Bone marrow (tissue), 2 donors: ENCODE data around the gene TBC1D24.
A peak's percentile ranks its signal among the peaks of the same experiment; 100 is the strongest.

Experiments used
- DNase-seq, 2 donors: peaks; one replicate each; lab custom pipeline; 2025; lab: John Stamatoyannopoulos, UW

Gene TBC1D24

DNA sequence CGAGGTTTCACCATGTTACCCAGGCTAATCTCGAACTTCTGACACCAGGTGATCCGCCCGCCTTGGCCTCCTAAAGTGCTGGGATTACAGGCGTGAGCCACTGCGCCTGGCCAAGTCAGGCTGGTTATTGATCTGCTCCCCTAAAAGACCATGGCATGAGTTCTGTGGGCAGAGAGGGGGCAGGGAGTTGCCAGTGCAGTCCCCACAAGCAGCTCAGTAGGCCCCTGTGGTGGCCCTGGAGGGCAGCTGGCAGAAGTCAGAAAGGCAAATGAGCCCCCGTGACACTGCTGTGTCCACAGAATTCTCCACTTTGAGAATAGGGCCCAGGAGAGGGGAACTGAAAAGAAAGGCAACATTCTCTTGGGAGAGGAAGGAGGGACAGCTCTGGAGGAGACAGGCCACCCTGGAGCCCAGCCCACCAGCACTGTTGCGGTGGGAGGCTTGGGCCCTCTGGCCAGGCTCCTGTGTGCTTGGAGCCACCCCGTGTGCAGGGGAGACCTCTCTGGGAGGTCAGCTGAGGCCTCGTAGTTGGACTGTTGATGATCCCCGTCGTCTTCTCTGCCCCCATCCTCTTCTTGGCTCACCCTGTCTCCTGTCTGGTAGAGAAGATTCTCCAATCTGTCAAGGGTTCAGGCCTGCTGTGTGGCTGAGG is 43.2 kb downstream of the TBC1D24 start:
- DNase-seq, result no peak

DNA sequence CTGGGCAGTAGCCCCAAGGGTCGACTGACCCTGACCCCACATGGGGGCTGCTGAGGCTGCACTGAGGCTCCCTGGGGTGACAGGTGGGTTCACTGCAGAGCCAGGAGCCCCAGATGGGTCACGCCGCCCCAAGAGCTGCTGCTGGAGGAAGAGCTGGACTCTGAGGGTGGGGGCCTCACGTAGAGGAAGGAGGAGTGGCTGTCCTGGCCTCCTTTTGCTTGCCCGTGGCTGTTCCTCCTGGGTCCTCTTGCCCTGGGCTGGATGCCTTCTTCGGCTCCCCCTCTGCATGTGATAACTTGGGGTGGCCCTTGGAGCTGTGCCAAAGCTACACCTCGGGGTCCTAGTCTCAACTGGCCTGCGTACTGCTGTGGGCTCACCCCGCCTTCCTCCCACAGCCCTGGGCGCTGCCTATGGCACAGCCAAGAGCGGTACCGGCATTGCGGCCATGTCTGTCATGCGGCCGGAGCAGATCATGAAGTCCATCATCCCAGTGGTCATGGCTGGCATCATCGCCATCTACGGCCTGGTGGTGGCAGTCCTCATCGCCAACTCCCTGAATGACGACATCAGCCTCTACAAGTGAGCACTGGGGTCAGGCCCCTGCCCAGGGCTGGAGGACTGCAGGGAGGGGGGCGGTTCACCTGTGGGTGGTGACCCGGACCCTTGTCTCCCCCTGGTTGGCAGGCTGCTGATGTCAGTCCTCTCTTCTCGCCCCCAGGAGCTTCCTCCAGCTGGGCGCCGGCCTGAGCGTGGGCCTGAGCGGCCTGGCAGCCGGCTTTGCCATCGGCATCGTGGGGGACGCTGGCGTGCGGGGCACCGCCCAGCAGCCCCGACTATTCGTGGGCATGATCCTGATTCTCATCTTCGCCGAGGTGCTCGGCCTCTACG is 44.1 kb downstream of the TBC1D24 start:
- no peak for DNase-seq

DNA sequence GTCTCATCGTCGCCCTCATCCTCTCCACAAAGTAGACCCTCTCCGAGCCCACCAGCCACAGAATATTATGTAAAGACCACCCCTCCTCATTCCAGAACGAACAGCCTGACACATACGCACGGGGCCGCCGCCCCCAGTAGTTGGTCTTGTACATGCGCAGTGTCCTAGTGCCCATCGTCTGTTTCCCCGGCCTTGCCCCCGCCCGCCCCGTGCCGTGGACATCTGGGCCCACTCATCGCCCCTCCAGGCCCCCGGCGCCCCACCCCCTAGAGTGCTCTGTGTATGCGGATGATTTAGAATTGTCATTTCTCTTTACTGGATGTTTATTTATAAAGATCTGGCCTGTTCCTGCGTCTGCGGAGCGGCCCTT is 44.8 kb downstream of the TBC1D24 start:
- no peak for DNase-seq

DNA sequence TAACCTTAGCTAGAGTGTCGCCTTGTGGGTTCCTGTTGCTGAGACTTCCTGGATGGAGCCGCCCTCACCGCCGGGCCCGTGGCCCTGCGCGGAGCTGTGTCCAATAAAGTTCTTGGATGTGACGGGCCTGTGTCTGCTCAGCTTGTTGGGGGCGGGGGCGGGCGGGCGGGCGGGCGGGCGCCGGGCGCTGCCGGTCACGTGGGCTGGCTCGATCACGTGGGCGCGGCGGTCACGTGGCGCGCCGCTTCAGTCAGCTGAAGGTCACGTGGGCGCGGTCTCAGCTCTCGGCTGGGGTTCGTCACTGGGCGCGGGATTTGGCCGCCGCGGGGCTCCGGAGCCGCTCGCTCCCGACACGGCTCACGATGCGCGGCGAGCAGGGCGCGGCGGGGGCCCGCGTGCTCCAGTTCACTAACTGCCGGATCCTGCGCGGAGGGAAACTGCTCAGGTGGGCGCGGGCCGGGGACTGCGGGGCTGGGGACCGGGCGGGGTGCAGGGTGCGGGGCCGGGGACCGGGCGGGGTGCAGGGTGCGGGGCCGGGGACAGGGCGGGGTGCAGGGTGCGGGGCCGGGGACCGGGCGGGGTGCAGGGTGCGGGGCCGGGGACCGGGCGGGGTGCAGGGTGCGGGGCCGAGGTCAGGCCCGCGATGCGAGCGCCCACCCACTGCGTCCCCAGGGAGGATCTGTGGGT is 45.3 kb downstream of the TBC1D24 start, which contains the start of gene AMDHD2:
Gene AMDHD2, plus strand, starts transcription at position 275 of the 687 bp plus-strand sequence. Its CDS starts 88 bp downstream, at position 363.
- DNase-seq, result peak; percentile 64 to 82

DNA sequence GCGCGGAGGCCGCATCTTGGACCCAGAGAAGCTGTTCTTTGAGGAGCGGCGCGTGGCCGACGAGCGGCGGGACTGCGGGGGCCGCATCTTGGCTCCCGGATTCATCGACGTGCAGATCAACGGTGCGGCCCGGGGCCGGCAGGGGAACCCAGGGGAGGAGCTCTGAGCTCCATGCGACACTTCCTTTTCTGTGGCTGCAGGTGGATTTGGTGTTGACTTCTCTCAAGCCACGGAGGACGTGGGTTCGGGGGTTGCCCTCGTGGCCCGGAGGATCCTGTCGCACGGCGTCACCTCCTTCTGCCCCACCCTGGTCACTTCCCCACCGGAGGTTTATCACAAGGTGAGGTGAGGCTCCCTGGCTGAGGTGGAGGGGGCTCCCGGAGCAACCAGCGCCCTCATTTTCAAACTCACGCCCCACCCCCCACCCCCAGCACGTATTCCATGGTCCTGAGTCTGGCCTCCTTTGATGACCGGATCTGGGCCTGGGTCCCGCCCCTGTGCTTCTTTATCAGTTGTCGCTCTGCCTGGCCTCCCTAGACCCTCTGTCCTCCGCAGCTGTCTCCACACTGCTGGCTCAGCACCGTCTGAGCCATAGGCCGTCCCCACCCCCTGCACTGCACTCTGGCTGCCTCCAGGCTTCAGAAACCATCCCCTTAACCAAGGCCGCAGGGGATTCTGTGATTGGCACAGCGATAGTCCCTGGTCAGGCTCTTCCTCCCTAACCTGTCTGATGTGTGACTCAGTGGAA is 46.0 kb downstream of the TBC1D24 start:
- DNase-seq, result no peak

DNA sequence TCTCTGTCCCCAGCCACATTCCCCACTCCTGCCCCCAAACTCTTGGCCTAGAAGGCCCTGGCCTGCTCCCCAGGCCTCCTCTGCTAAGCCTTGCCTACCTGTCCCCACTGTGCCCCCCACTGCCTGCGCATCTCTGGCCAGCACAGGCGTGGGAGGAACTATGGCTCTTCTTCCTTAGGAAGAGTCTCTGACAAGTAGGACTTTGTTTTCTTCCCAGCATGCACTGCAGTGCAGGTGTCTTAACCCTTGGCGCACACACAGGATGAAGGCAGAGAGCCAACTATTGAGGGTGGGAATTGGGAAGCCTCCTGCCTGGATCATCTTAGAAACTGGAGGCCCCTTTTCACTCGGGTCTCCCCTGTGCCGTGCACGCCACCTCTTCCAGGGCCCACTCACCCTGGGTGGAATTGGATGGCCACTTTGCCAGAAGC is 48.9 kb downstream of the TBC1D24 start:
- no peak for DNase-seq

DNA sequence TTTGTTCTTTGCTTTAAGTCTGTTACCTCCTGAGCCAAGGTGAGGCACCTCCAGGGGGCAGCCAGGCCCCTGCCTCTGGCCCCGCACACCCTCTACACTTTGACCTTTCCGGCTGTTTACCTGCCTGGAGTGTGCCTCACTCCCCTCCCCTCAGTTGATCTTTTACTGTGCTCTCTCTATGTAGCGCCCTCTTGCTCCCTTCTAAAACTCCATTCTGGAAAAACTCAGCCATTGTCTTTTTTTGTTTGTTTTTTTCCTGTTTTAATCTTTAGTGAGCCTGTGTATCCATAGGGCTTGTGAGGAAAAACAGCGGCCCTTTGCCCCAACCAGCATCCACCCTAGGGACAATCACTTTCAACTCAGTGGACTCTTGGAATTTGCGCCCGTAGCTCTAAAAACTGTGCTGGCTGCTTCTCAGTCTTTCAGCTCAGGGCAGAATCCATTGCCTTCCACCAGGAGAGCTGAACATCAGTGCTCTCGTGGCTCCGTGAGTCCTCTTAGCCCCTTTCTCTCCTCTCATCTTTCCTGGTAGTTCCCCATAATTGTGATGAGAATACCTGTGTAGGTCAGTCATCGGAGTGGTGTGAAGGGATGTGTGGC is 49.5 kb downstream of the TBC1D24 start:
- no peak for DNase-seq

DNA sequence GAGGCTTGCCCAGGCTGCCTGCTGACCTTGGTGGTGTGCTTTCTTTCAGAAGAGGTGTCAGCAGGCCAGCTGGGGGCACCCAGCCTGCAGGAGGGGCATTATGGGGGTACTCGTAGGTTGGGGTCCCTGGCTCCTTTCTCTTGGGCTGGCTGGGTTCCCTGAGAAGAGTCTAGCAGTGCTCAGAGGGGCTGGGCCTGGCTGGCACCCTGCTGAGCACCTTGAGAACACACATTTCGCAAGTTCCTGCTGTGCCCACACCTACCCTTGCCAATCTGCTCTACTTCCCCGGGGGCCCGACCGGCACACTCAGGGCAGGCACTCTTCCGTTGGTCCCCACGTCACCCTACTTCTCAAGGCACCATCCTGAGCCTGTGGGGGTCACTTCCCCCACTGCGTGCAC is 51.2 kb downstream of the TBC1D24 start:
- DNase-seq, result no peak

DNA sequence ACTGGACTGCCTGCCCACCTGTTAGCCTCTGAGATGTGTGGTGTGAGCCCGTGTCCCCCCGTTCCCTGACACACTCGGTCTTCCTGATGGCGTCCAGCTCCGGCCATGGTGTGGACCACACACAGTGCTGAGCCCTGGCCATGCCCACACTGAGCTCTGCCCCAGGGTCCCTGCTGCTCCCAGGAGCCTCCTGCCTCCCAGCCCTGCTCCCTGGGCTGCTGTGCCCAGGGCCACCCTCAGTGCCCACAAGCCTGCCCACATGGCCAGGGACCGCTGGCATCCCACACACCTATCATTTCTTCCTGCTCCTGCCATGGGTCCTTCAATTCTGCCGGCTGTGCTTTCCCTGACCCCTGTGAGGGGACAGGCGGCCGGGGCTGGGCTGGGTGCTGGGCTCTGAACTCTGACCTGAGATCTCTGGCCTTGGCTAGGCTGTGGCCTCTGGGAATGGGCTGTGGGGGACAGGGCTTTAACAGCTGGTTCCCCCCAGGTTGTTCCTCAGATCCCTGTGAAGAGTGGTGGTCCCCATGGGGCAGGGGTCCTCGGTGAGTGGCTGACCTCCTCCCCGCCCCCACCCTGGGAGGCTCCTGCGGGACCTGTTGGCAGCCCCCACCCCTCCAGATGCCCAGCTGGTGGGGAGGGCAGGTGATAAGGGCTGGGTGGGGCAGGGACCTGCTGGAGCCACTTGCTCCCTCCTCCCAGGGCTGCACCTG is 52.3 kb downstream of the TBC1D24 start:
- DNase-seq, result no peak

DNA sequence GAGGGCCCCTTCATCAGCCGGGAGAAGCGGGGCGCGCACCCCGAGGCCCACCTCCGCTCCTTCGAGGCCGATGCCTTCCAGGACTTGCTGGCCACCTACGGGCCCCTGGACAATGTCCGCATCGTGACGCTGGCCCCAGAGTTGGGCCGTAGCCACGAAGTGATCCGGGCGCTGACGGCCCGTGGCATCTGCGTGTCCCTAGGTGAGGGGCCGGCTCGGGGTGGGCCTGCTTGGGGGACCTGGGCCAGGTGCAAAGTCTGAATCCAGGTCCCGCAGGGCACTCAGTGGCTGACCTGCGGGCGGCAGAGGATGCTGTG is 52.8 kb downstream of the TBC1D24 start:
- DNase-seq, result no peak

DNA sequence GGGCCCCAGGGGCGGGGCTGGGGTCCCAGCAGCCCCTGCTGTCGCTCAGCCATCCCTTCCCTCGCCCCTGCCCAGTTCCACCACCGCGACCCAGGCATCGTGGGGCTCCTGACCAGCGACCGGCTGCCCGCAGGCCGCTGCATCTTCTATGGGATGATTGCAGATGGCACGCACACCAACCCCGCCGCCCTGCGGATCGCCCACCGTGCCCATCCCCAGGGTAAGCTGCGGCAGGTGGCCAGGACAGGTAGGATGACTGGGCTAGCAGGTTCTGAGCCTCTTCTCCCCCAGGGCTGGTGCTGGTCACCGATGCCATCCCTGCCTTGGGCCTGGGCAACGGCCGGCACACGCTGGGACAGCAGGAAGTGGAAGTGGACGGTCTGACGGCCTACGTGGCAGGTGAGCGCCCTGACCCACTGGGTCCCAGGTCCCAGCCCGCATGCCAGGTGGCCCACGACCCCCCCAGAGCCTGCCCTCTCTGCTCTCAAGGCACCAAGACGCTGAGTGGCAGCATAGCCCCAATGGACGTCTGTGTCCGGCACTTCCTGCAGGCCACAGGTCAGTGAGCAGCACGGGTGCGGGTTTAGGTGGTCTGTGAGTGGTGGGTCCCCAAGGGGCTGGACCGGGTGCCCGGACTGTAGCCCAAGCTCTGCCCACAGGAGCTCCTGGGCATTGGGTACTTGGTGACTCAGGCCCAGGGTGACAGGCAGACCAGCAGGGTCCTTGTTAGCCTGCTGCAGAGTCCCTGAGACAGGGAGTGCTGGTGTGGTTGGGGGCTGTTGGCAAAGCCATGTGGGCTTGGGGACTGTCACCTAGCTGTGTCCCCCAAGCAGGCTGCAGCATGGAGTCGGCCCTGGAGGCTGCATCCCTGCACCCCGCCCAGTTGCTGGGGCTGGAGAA is 53.5 kb downstream of the TBC1D24 start:
- DNase-seq, result no peak

DNA sequence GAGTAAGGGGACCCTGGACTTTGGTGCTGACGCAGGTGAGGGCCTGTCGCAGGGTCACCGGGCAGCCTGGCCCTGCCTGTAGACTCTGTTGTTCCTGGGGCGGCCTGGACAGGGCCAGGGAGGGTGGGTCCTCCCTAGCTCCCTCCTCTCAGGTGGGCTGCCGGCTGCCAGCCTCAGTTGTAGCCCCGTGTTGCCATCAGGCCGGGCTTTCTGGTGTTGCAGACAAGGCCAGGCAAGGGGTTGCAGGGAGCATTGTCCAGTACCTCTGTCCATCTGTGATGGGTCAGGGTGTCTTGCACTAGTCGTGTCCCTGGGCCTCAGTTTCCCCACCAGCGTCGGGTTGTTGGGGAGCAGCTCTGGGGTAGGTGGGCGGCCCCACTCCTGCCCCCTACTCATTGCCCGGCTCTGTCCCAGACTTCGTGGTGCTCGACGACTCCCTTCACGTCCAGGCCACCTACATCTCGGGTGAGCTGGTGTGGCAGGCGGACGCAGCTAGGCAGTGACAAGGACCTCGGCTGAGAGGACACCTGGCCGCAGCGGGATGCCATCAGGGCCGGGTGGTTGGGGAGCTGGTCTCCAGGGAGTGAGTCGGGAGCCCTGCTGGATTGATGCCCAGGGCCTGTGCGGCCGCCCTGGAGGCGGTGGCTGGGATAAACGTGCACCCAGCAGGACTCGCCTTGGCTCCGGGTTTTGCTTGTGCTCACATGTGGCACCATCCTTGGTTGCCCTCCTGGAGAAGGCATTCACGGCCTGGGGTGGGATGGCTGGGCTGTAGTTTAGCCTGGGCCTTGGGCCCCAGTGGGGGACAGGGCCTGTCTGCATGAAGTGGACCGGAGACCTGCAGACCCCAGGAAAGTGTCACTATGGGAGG is 54.4 kb downstream of the TBC1D24 start:
- no peak for DNase-seq

DNA sequence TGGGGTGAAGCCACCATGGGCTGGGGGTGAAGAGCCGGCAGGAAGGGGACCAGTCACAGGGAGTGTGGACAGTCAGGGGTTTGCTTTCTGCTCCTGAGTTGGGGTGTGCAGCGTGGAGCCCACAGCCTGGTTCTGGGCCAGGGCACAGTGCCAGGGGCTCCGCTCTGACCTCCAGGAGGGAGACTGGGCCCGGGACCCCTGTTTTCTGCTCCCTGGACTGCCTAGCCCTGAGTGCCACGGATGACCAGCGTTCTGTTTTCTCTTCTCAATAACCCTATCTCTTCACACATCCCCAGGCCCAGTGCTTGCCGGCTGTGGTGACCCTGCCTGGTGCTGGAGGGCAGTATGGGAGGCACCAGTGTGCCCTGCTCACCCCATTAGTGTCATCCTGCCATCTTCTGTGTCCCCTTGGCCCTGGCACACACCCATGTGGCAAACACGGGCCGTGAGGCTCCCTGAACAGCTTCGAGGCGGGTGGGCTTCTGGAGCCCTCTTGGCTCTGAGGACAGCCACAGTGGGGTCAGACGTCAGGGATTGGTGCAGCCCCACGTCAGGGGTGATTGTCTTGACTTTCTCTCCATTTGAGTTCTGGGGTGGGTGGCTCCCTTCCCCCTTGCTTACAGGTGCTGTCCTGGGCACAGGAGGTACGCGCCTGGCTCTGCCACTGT is 55.2 kb downstream of the TBC1D24 start:
- DNase-seq, result no peak

DNA sequence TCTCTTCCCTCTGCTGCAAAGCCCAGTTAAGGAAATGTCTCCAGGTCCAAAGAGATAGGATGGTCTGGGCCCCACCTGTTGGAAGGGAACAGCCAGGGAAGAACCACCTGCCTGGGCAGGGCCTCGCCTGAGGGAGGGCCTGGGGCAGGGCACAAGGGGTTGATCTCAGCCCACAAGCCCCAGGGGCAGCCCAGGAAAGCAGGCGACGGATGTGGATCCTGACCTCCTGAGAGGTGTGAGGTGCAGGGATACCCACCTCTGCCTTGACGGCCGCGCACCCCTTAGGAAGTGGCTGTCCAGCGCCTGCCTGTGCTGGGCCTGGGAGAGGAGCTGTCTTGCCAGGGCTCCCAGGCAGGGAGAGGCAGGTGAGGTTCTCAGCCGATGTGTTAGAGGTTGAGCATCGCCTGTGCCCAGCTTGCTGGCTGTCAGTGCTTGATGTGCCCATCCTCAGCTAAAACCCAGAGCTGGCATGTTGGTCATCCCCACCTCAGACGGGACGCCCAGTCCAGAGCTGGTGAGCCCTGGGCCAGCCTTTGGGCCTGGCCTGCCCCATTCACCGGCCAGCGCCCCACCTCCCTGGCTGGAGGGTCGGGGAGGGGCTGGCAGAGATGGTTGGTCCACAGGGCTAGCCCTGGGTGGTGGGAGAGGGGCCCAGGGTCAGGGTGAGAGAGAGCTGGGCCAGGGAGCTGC is 55.8 kb downstream of the TBC1D24 start:
- DNase-seq, result no peak

DNA sequence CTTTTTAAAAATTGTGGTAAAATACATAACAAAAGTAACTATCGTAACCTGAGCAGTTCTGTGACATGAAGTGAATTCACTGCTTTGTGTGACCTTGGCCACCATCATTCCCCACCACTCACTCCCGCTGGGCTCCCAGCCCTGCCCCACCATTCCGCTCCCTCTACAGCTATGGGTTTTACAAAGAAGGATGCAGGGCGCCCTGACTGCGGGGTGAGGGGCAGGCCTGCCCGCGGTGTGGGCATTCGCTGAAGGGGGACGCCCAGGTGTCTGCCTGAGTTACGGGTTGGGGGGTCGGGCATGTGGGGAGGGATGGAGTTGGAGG is 56.4 kb downstream of the TBC1D24 start, which contains the start of gene CEMP1:
Gene CEMP1, minus strand, starts transcription at position 38 of the 325 bp plus-strand sequence. CDS start 335 bp downstream, outside the sequence.
- no peak for DNase-seq

DNA sequence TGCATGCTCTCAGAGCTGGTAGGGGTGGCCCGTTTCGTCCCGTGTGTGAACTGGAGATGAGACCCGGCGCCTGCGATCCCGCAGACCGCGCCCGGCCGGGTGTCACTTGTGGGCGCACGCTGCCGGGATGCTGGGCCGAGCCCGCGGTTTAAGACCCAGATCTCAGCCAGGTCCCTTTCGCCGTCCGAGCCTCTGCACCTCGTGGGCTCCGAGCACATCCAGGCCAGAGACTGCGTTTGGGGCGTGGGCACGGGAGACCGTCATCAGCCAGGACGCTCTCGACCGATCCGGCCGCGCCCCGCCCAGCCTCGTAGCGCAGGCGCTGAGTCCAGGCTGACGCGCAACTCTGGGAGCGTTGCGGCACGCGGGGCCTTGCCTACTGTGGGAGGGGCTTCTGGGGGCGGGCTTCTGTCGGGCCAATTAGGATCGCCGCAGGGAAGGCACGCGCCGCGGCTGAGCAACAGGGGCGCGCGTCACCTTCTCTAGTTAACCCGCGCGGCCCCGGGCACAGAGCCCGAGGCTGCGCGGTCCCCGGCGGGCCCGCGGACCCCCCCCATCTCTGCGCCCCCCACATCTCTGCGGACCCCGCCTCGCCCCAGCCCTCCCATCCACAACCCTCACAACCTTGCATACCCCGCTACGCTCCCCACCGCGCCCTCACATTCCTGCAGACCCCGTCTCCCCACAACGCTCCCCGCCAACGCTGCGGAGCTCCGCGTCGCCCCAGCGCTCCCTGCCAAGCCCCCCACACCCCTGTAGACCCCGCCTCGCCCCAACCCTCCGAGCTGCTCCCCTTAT is 57.0 kb downstream of the TBC1D24 start:
- DNase-seq, result peak; percentile 86 to 88
